Type B pancreatic cell (in vitro differentiated cells): ENCODE measurements around the gene TWF1. TPM values are rescaled to one million over a fixed set of nuclear protein-coding genes. Genes with fewer than 3 reads are reported as not detected.

Experiments
- DNase-seq: peaks from one replicate; pipeline ENCODE4 v3.0.0; 2021; ENCODE audit warnings: mixed read lengths; ENCODE audit not compliant: unreplicated experiment; ENCODE audit errors: extremely low spot score
- H3K27ac Mint-ChIP-seq: 2 replicates; pipeline ENCODE4 v1.8.0; 2021; ENCODE audit warnings: mild to moderate bottlenecking, mixed read lengths
- H3K27me3 Mint-ChIP-seq: 2 replicates; pipeline ENCODE4 v1.8.0; 2021; ENCODE audit warnings: mixed read lengths
- H3K36me3 Mint-ChIP-seq: 2 replicates; pipeline ENCODE4 v1.8.0; 2021; ENCODE audit warnings: mixed read lengths
- H3K4me1 Mint-ChIP-seq: one replicate; pipeline ENCODE4 v1.8.0; 2021; ENCODE audit warnings: mixed read lengths; ENCODE audit not compliant: unreplicated experiment
- H3K4me3 Mint-ChIP-seq: 2 replicates; pipeline ENCODE4 v1.8.0; 2021; ENCODE audit warnings: mild to moderate bottlenecking, mixed read lengths
- H3K9me3 Mint-ChIP-seq: 2 replicates; pipeline ENCODE4 v1.8.0; 2021; ENCODE audit warnings: mixed read lengths
- total RNA-seq: library from RNA; stranded (reverse); gene quantifications from 2 replicates; pipeline ENCODE4 v1.2.1, GENCODE V29; 2021; ENCODE audit warnings: low replicate concordance
- TF ChIP-seq, protein P1 (sequence below): fragments of 200-600 bp; sonication (generic); conservative IDR thresholded peaks from 2 replicates; pipeline ENCODE4 v1.5.0; 2021; ENCODE audit warnings: antibody characterized with exemption, mild to moderate bottlenecking

Gene TWF1
- total RNA-seq, 1 donor from 2014 or later, result 63.5 TPM

DNA sequence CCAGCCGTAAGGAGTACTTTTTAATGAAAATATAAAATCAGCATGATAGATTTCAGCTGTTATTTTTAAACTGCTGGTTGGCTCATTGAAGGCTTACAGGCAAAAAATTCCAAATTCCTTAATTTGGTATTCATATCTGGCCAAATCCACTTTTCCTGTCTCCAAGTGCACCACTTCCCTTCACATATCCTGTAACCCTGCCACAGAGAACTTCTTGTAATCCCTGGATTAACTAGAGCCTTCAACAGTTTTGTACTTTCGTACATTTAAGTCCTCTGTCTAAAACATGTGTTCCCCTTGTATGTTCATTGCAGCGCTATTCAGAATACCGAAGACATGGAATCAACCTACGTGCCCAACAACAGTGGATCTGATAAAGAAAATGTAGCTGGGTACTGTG is 57.1 kb downstream of the TWF1 start:
- H3K36me3 Mint-ChIP-seq, result peaks cover 16% of the 10 kb centered on the region
- H3K9me3 Mint-ChIP-seq, result no peaks in the 10 kb centered on the region
- no peak for DNase-seq
- no peaks in the 10 kb centered on the region for H3K27me3 Mint-ChIP-seq
- TF ChIP-seq, protein P1, sequence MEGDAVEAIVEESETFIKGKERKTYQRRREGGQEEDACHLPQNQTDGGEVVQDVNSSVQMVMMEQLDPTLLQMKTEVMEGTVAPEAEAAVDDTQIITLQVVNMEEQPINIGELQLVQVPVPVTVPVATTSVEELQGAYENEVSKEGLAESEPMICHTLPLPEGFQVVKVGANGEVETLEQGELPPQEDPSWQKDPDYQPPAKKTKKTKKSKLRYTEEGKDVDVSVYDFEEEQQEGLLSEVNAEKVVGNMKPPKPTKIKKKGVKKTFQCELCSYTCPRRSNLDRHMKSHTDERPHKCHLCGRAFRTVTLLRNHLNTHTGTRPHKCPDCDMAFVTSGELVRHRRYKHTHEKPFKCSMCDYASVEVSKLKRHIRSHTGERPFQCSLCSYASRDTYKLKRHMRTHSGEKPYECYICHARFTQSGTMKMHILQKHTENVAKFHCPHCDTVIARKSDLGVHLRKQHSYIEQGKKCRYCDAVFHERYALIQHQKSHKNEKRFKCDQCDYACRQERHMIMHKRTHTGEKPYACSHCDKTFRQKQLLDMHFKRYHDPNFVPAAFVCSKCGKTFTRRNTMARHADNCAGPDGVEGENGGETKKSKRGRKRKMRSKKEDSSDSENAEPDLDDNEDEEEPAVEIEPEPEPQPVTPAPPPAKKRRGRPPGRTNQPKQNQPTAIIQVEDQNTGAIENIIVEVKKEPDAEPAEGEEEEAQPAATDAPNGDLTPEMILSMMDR, result no peak
- no peak overlapping the region for H3K27ac Mint-ChIP-seq
- H3K4me1 Mint-ChIP-seq, result no peaks in the 10 kb centered on the region
- H3K4me3 Mint-ChIP-seq, result no peak overlapping the region

- Mint-ChIP-seq H3K4me1 (no peaks in the 10 kb centered on the region), H3K27ac (no peak overlapping the region), H3K4me3 (no peak overlapping the region), H3K36me3 (peaks cover 9% of the 10 kb centered on the region), H3K9me3 (no peaks in the 10 kb centered on the region), H3K27me3 (no peaks in the 10 kb centered on the region)
- TF ChIP-seq, protein P1, result no peak
- DNase-seq, result no peak
Measured at GRCh38 chr12:43744826-43745225, 61.3 kb downstream of the TWF1 start.

Other genes with a start within 250 kb of the TWF1 start
- 7.4 and 11.6 TPM in 2 replicates for gene PUS7L, start 47.5 kb downstream of the TWF1 start, total RNA-seq
- gene IRAK4, start 47.4 kb downstream of the TWF1 start, total RNA-seq, result 6.3 and 14.3 TPM in 2 replicates
- 14.3 and 22.0 TPM in 2 replicates for gene TMEM117, start 29.8 kb upstream of the TWF1 start, total RNA-seq